Stimulated activated CD8-positive, alpha-beta memory T cell treated with anti-CD3 and anti-CD28 coated beads, Interleukin-4, amount 100 ng/mL, for 4 hours (primary cell): ENCODE data around the gene PRKAG1.
A peak's percentile ranks its signal among the peaks of the same experiment; 100 is the strongest.

Source experiments
- DNase-seq, 2 donors: peaks; one replicate each; pipeline ENCODE4 v3.0.0-alpha.2; 2020; ENCODE audit warnings: low read depth in 2 of 2, low spot score in 1 of 2

The PRKAG1 gene

GRCh38 chr12:49014547-49014946 is 4.0 kb downstream of the PRKAG1 start:
- no peak for DNase-seq

GRCh38 chr12:49013428-49013827 is 5.1 kb downstream of the PRKAG1 start:
- no peak for DNase-seq

GRCh38 chr12:49012739-49013138 is 5.8 kb downstream of the PRKAG1 start:
- no peak for DNase-seq

GRCh38 chr12:49010092-49010668 is 8.4 kb downstream of the PRKAG1 start:
- no peak for DNase-seq

GRCh38 chr12:49008943-49009342 is 9.6 kb downstream of the PRKAG1 start:
- no peak for DNase-seq

GRCh38 chr12:49000346-49000745 is 18.2 kb downstream of the PRKAG1 start:
- no peak for DNase-seq

GRCh38 chr12:48999371-49000131 is 19.0 kb downstream of the PRKAG1 start, which contains the start of gene DDN:
Gene DDN, minus strand, starts transcription at chr12:48999375. Its CDS starts 88 bp downstream, at chr12:48999287.
- DNase-seq, result no peak

GRCh38 chr12:48998497-48999353 is 19.9 kb downstream of the PRKAG1 start:
- DNase-seq, result no peak

- DNase-seq, result no peak
Observed at GRCh38 chr12:48997719-48998496, 20.7 kb downstream of the PRKAG1 start.

- DNase-seq, result no peak
Observed at GRCh38 chr12:48996794-48997718, 21.5 kb downstream of the PRKAG1 start.

GRCh38 chr12:48995086-48995879 is 23.3 kb downstream of the PRKAG1 start:
- DNase-seq, result no peak

- DNase-seq, result no peak
Observed at GRCh38 chr12:48994224-48995085, 24.1 kb downstream of the PRKAG1 start.

- no peak for DNase-seq
Observed at GRCh38 chr12:48993787-48994186, 24.8 kb downstream of the PRKAG1 start.

GRCh38 chr12:48991247-48992050 is 27.1 kb downstream of the PRKAG1 start:
- no peak for DNase-seq

- DNase-seq, result no peak
Observed at GRCh38 chr12:48990552-48990951, 28.0 kb downstream of the PRKAG1 start.

GRCh38 chr12:48988030-48988649 is 30.4 kb downstream of the PRKAG1 start:
- peak in 1 of 2 donors; percentile 52 for DNase-seq

GRCh38 chr12:48986720-48987291 is 31.8 kb downstream of the PRKAG1 start:
- DNase-seq, result no peak
